PC-9 (cell line): ENCODE data around the gene BAIAP2.

Source experiments
- CTCF ChIP-seq: fragments of 200-600 bp; sonication (generic); conservative IDR thresholded peaks from 2 replicates; pipeline ENCODE4 v1.6.1; 2017; ENCODE audit warnings: mixed run types, antibody characterized with exemption, mild to moderate bottlenecking, moderate library complexity
- EZH2 ChIP-seq: fragments of 200-600 bp; sonication (generic); IDR thresholded peaks from 2 replicates; pipeline ENCODE4 v1.8.0; 2017; ENCODE audit warnings: antibody characterized with exemption, low read depth

GRCh38 chr17:81112450-81112849 lies 77.5 kb downstream of the BAIAP2 start:
- TF ChIP-seq CTCF (no peak), EZH2 (no peak)
